ENCODE results near the gene FSIP1.

GRCh38 chr15:39613861-39614260, 168.8 kb downstream of the FSIP1 start:
- TF ChIP-seq CTCF (IDR thresholded peaks at IDR 0.05) = no peak
- no peak for TF ChIP-seq POLR2A (IDR thresholded peaks at IDR 0.05)

Data from body of pancreas (tissue), 4 donors.